HG02763 (cell line): Measurements from ENCODE around the gene PHKA2.
"Not testable (repeated sequence)": the region's sequence is repeated elsewhere in the genome, so short reads cannot be mapped to it uniquely, and the experiment has no call there.

Experiments
- ATAC-seq: cut with Tn5 transposase; IDR thresholded peaks from one replicate; pipeline ENCODE4 v1.9.1; 2021; ENCODE audit warnings: mild to moderate bottlenecking, moderate library complexity; ENCODE audit not compliant: unreplicated experiment

PHKA2 gene

GRCh38 chrX:18983666-18984380 is at the start of gene PHKA2:
TSS of gene PHKA2 (minus strand) at chrX:18984114. CDS start at chrX:18983932, 182 bp downstream.
- ATAC-seq: peak; percentile 41

- no peak for ATAC-seq
Measured at GRCh38 chrX:19030805-19031204, 46.9 kb upstream of the PHKA2 start.

- ATAC-seq: no peak
Measured at GRCh38 chrX:19028560-19028959, 44.6 kb upstream of the PHKA2 start.

- ATAC-seq: no peak
Measured at GRCh38 chrX:19024366-19024765, 40.5 kb upstream of the PHKA2 start.

GRCh38 chrX:19019996-19020395 is 36.1 kb upstream of the PHKA2 start:
- no peak for ATAC-seq

GRCh38 chrX:19017271-19017670 is 33.4 kb upstream of the PHKA2 start:
- ATAC-seq: no peak

GRCh38 chrX:19016614-19017013 is 32.7 kb upstream of the PHKA2 start:
- not testable (repeated sequence) for ATAC-seq

- no peak for ATAC-seq
Measured at GRCh38 chrX:19007868-19008267, 24.0 kb upstream of the PHKA2 start.

- ATAC-seq: no peak
Measured at GRCh38 chrX:19007011-19007410, 23.1 kb upstream of the PHKA2 start.

GRCh38 chrX:19005909-19006308 is 22.0 kb upstream of the PHKA2 start:
- ATAC-seq: no peak

- ATAC-seq: no peak
Measured at GRCh38 chrX:19003756-19004155, 19.8 kb upstream of the PHKA2 start.

GRCh38 chrX:18998653-18999052 is 14.7 kb upstream of the PHKA2 start:
- no peak for ATAC-seq

- no peak for ATAC-seq
Measured at GRCh38 chrX:18997916-18998315, 14.0 kb upstream of the PHKA2 start.

- no peak for ATAC-seq
Measured at GRCh38 chrX:18996536-18996935, 12.6 kb upstream of the PHKA2 start.

GRCh38 chrX:18995221-18995620 is 11.3 kb upstream of the PHKA2 start:
- no peak for ATAC-seq

- no peak for ATAC-seq
Measured at GRCh38 chrX:18994713-18995112, 10.8 kb upstream of the PHKA2 start.

GRCh38 chrX:18992829-18993228 is 8.9 kb upstream of the PHKA2 start:
- ATAC-seq: no peak

GRCh38 chrX:18985186-18985435 is 1.2 kb upstream of the PHKA2 start:
- no peak for ATAC-seq

- peak; percentile 82 for ATAC-seq
Measured at GRCh38 chrX:18984381-18985185, 669 bp upstream of the PHKA2 start.

GRCh38 chrX:18981124-18981807 is 2.6 kb downstream of the PHKA2 start:
- no peak for ATAC-seq

GRCh38 chrX:18980262-18980661 is 3.7 kb downstream of the PHKA2 start:
- not testable (repeated sequence) for ATAC-seq

GRCh38 chrX:18974993-18975392 is 8.9 kb downstream of the PHKA2 start:
- no peak for ATAC-seq
